PC-9 (cell line): Measurements from ENCODE around the gene TRPV2. TPM values are rescaled to one million over a fixed set of nuclear protein-coding genes. Genes with fewer than 3 reads are reported as not detected.

ENCODE experiments used
- BruUV-seq: library from RNA; stranded (reverse); fragments of 400-500 nt; replicated peaks from 2 replicates; lab custom pipeline; 2021; lab: Mats Ljungman, UMichigan
- CTCF ChIA-PET: fragments of 300-600 bp; sonication (Branson Sonifier 250); formaldehyde crosslinking; loops from one replicate; lab custom pipeline; 2022; ENCODE audit warnings: antibody characterized with exemption; lab: Charles Lee
- POLR2A ChIA-PET: fragments of 300-600 bp; sonication (Branson Sonifier 250); formaldehyde crosslinking; loops from one replicate; lab custom pipeline; 2022; ENCODE audit warnings: antibody characterized with exemption; ENCODE audit not compliant: unreplicated experiment; lab: Charles Lee
- DNase-seq, 2 experiments: peaks; one replicate each; pipeline versions ENCODE4 v3.0.0 to v3.0.0-alpha.2; 2015 to 2022; ENCODE audit warnings: mixed read lengths in 1 of 2
- H2AFZ ChIP-seq: fragments of 200-600 bp; sonication (generic); 2 replicates; pipeline ENCODE4 v1.8.1; 2017; ENCODE audit warnings: antibody characterized with exemption
- H3F3A ChIP-seq: fragments of 200-600 bp; sonication (generic); 2 replicates; pipeline ENCODE4 v1.8.1; 2017; ENCODE audit warnings: antibody characterized with exemption, mild to moderate bottlenecking, low read depth; ENCODE audit not compliant: insufficient read depth
- H3K27ac ChIP-seq: fragments of 200-600 bp; sonication (generic); 2 replicates; pipeline ENCODE4 v1.6.1; 2016; ENCODE audit warnings: mixed run types
- H3K27me3 ChIP-seq: fragments of 200-600 bp; sonication (generic); 2 replicates; pipeline ENCODE4 v1.6.1; 2016; ENCODE audit warnings: low read depth, mixed run types; ENCODE audit not compliant: insufficient read depth
- H3K36me3 ChIP-seq: fragments of 200-600 bp; sonication (generic); 2 replicates; pipeline ENCODE4 v1.6.1; 2016; ENCODE audit warnings: low read depth, mixed run types
- H3K4me1 ChIP-seq: fragments of 200-600 bp; sonication (generic); replicated peaks from 2 replicates; pipeline ENCODE4 v1.6.1; 2016; ENCODE audit warnings: mixed run types; ENCODE audit not compliant: insufficient read depth
- H3K4me2 ChIP-seq: fragments of 200-600 bp; sonication (generic); 2 replicates; pipeline ENCODE4 v1.6.1; 2017; ENCODE audit warnings: mixed run types
- H3K4me3 ChIP-seq: fragments of 200-600 bp; sonication (generic); 2 replicates; pipeline ENCODE4 v1.6.1; 2016; ENCODE audit warnings: mixed run types
- H3K79me2 ChIP-seq: fragments of 200-600 bp; sonication (generic); 2 replicates; pipeline ENCODE4 v1.6.1; 2017; ENCODE audit warnings: low read depth, mixed run types
- H3K9me2 ChIP-seq: fragments of 200-600 bp; sonication (generic); 2 replicates; pipeline ENCODE4 v1.8.1; 2017; ENCODE audit warnings: mild to moderate bottlenecking; ENCODE audit not compliant: insufficient read depth
- H3K9me3 ChIP-seq: fragments of 200-600 bp; sonication (generic); 2 replicates; pipeline ENCODE4 v1.8.1; 2016; ENCODE audit warnings: low read depth; ENCODE audit not compliant: insufficient read depth
- H4K20me1 ChIP-seq: fragments of 200-600 bp; sonication (generic); 2 replicates; pipeline ENCODE4 v1.8.1; 2017; ENCODE audit not compliant: insufficient read depth
- EZH2 ChIP-seq: fragments of 200-600 bp; sonication (generic); IDR thresholded peaks from 2 replicates; pipeline ENCODE4 v1.8.0; 2017; ENCODE audit warnings: antibody characterized with exemption, low read depth
- intact Hi-C: fragments of 100-400 bp; cut with micrococcal nuclease; formaldehyde crosslinking; loops from one replicate; pipeline ENCODE4 v1.10.0; 2022; ENCODE audit not compliant: unreplicated experiment
- total RNA-seq: library from RNA; stranded (reverse); gene quantifications from 2 replicates; pipeline ENCODE4 v1.2.3, GENCODE V29; 2021
- TF ChIP-seq, protein P1 (sequence below): fragments of 200-600 bp; sonication (generic); conservative IDR thresholded peaks from 2 replicates; pipeline ENCODE4 v1.6.1; 2017; ENCODE audit warnings: mixed run types, antibody characterized with exemption, mild to moderate bottlenecking, moderate library complexity

The TRPV2 gene
- total RNA-seq, 1 experiment from 2014 or later, result 5.3 TPM

DNA sequence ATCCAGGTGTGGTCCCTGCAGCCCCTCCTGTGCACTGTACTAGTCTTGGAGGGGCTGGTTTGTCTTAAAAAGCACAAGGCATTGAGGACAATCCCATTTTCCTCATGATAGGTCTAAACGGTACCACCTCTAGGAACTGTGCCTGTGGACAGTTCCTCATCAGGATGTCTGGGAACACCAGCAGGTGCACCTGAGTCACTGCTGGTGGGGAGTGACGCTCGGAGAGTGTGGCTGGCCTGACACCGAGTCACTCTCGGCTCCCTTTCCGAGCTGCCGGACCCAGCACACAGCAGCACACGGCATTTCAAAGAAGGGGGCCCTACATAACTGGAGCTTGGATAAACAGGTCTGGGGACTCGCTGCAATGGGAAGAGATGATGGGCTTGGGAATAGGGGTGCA lies 51.0 kb downstream of the TRPV2 start:
- no peaks in the 10 kb centered on the region; the same call in 1 of the 2 replicates for H3K4me1 ChIP-seq
- TF ChIP-seq, protein P1, sequence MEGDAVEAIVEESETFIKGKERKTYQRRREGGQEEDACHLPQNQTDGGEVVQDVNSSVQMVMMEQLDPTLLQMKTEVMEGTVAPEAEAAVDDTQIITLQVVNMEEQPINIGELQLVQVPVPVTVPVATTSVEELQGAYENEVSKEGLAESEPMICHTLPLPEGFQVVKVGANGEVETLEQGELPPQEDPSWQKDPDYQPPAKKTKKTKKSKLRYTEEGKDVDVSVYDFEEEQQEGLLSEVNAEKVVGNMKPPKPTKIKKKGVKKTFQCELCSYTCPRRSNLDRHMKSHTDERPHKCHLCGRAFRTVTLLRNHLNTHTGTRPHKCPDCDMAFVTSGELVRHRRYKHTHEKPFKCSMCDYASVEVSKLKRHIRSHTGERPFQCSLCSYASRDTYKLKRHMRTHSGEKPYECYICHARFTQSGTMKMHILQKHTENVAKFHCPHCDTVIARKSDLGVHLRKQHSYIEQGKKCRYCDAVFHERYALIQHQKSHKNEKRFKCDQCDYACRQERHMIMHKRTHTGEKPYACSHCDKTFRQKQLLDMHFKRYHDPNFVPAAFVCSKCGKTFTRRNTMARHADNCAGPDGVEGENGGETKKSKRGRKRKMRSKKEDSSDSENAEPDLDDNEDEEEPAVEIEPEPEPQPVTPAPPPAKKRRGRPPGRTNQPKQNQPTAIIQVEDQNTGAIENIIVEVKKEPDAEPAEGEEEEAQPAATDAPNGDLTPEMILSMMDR, result no peak
- no peak for TF ChIP-seq EZH2
- ChIA-PET CTCF (no interaction called here), POLR2A (interaction anchor here (0.6 kb wide), 1 partner anchor 815 kb away, joined by 7 read pairs; no protein-coding TSS in a partner anchor)
- H3F3A ChIP-seq, result no peaks in the 10 kb centered on the region
- no peak overlapping the region for H3K4me3 ChIP-seq
- intact Hi-C loops, result no loop called here
- no peaks in the 10 kb centered on the region for H3K36me3 ChIP-seq
- no peaks in the 10 kb centered on the region for H3K27me3 ChIP-seq
- no peaks in the 10 kb centered on the region for H3K9me2 ChIP-seq
- H4K20me1 ChIP-seq, result no peaks in the 10 kb centered on the region
- no peaks in the 10 kb centered on the region for H3K79me2 ChIP-seq
- DNase-seq, result no peak
- H3K9me3 ChIP-seq, result no peaks in the 10 kb centered on the region
- H2AFZ ChIP-seq, result no peak overlapping the region
- H3K4me2 ChIP-seq, result no peak overlapping the region
- BruUV-seq, result no TSS peak
- no peak overlapping the region for H3K27ac ChIP-seq

DNA sequence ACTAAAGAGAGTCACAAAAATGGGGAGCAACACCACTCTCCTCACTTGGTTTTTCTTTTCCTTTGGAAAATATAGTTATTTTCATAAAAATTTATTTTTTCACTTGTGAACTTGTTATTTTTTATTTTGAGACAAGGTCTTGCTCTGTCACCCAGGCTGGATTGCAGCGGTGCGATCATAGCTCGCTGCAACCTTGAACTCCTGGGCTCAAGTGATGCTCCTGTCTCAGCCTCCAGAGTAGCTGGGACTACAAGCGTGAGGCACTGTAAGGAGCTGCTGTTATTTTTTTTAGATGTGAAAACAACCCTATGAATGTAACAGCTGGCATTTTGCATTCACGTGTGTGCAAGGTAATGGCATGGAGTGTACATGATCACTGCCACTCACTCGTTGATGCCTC lies 51.7 kb downstream of the TRPV2 start:
- H4K20me1 ChIP-seq, result no peaks in the 10 kb centered on the region
- H3K27me3 ChIP-seq, result no peaks in the 10 kb centered on the region
- H3K9me2 ChIP-seq, result no peaks in the 10 kb centered on the region
- DNase-seq, result no peak
- no TSS peak for BruUV-seq
- TF ChIP-seq, protein P1, result no peak
- TF ChIP-seq EZH2, result no peak
- POLR2A ChIA-PET, result no interaction called here
- intact Hi-C loops, result no loop called here
- H3K36me3 ChIP-seq, result no peaks in the 10 kb centered on the region
- H2AFZ ChIP-seq, result no peak overlapping the region
- H3K79me2 ChIP-seq, result no peaks in the 10 kb centered on the region
- H3K27ac ChIP-seq, result no peak overlapping the region
- H3K4me2 ChIP-seq, result no peak overlapping the region
- no peaks in the 10 kb centered on the region for H3K9me3 ChIP-seq
- no peaks in the 10 kb centered on the region; the same call in 1 of the 2 replicates for H3K4me1 ChIP-seq
- CTCF ChIA-PET, result no interaction called here
- H3K4me3 ChIP-seq, result no peak overlapping the region
- no peaks in the 10 kb centered on the region for H3F3A ChIP-seq

DNA sequence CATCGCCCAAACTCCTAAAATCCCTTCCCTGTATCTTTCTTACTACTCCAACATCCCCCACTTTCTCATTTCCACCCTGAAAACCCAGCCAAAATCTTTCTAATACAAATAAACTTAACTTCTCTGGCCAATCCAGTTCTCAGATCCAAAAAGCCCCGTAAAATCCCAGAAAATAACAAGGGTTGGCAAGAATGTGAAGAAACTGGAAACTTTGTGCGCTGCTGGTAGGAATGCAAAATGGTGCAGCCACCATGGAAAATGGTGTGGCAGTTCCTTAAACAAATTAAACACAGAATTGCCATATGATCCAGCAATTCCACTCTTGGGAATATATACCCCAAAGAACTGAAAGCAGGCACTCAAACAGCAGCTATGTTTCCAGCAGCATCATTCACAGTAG lies 52.5 kb downstream of the TRPV2 start:
- Histone ChIP-seq H4K20me1 (no peaks in the 10 kb centered on the region), H3K27ac (no peak overlapping the region), H3K4me2 (no peak overlapping the region), H3K9me3 (no peaks in the 10 kb centered on the region), H3K4me1 (no peaks in the 10 kb centered on the region; the same call in 1 of the 2 replicates), H3K4me3 (no peak overlapping the region), H3K9me2 (no peaks in the 10 kb centered on the region), H3F3A (no peaks in the 10 kb centered on the region), H2AFZ (no peak overlapping the region), H3K27me3 (no peaks in the 10 kb centered on the region), H3K36me3 (no peaks in the 10 kb centered on the region), H3K79me2 (no peaks in the 10 kb centered on the region)
- CTCF ChIA-PET, result no interaction called here
- no peak for DNase-seq
- intact Hi-C loops, result no loop called here
- BruUV-seq, result no TSS peak
- POLR2A ChIA-PET, result interaction anchor here (0.6 kb wide), 1 partner anchor 8 kb away, joined by 3 read pairs; no protein-coding TSS in a partner anchor
- TF ChIP-seq, protein P1, result no peak
- no peak for TF ChIP-seq EZH2
